Measurements from ENCODE around the gene HSPB9.
A peak's percentile ranks its signal among the peaks of the same experiment; 100 is the strongest.
"Not testable (repeated sequence)": the region's sequence is repeated elsewhere in the genome, so short reads cannot be mapped to it uniquely, and the experiment has no call there.

Gene HSPB9

DNA sequence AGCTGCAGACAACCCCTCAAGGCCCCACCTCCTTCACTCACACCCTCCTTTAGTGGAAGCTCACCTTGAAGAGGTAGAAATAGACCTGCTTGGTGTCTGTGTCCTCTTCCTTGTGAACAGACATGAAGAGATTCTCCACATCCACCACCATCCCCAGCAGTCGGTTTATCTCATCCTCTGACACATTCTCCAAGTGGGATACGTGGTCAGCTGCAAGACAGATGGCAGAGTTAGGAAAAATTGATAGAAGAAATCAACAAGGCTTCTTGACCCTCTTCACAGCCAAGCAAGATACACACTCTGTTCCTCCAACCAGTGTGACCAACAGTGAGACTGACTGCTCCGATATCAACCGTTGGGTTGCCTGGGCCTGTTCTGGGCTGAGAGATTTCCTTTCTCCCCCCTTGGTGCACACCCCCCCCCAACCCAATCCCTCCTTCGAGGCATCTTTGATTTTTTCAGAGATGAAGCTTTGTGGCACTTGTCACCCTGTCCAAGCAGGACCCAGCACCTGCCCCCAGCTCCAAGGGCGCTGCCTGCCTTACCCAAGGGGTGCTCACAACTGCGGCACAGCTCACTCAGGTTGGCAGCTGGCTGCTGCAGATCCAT lies 2.3 kb upstream of the HSPB9 start:
- no peak for DNase-seq

DNA sequence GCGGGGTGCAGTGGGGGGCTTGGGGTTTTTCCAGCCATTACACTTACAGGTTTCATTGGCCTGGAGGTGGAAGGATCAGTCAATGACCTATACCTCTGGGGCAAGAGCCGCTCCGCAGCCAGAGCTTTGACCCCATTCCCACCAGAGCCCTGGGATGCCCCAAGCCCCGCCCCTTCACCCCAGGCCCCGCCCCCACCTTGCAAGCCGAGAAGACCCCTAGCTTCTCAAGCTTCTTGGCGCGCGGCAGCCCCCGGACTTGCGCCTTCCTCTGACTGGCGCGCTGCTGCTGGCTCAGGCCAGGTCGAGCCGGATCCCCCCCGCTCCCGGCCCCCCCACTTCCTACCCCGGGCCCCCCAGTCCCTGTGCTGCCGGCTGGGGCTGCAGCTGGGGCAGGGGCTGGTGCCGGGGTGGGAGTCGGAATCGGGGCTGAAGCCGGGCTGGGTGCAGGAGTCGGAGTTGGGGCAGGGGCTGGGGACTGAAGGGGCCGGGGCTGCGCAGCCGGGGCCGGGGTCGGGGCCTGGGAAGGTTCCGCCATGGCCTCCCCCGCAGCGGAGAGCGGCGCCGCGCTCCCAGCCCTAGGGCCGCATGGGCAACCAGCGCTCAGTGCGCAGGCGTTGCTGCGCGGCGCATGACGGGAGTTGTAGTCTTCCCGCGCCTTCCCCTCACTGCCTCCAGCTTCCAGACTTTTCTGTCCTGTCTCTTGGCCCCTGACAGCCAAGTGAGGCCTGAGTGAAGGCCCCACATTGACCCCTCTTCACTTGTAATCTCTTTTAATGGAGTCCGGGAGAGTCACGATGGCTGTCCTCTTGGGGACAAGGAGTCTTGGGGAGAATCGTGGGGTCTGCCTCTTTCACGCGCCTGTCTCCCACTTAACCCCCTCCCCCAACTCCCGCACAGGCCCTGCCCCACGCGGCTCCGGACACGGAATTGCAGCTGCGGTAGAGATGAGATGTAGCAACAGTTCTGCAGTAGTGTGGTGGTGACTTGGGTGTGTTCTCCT lies 1.5 kb upstream of the HSPB9 start, which contains the start of gene KAT2A:
KAT2A (minus strand) TSS at position 598 of the 1,000 bp plus-strand sequence; CDS start at position 535, 63 bp downstream.
- DNase-seq = peak; percentile 64

DNA sequence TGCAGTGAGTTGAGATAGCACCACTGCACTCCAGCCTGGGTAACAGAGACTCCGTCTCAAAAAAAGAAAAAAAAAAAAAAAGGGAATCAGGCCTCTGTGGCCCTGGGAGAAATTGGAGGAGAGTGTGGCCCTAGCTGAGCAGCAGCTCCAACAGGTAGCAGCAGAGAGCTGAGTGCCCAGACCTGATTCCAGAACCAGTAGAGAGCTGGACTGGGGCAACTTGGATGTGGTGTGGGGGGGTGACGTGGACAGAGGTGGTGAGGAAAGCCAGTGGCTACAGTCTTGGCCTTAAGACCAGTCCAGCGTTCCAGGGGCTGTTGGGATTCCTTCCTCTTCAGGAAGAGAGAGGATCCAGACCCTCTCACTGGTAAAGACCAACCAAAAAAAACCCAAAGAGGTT lies 1.7 kb downstream of the HSPB9 start:
- DNase-seq = no peak

DNA sequence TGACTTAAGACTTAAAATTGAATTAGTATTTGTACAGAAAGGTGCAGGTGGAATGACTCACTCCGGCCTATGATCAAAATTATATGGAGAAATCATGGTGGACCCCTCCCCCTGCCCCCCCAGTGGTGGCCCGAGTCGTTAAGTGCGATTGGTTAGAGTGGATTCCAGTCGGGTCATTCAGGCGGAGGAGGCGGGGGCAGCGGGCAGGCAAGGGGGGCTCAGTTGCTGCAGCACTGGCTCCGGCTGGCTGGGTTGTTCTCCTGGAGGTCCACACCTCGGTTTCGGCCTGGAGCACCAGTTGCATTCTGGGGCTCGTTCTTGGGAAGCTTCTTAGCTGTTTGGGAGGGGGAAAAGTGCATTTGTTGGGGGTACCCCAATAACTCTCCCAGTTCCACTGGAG lies 3.0 kb downstream of the HSPB9 start:
- no peak for DNase-seq

DNA sequence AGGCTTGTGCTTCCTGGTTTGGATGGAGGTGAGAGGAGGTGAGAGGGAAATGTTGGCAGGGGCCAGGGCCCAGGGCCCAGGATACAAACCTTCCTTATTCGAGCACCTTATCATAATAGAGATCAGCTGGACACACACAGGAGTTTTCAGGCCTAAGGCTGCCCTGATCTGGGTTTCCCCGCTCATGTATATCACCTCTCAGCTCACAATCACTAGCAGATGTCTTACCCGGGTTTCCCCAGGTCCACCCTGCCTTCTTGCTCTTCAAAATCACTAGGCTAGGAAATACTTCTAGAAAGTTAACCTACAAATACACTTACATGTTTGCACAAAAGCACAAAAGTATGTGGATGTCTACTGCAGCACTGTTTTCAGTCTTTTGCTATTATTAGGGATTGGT lies 4.2 kb downstream of the HSPB9 start:
- no peak for DNase-seq

DNA sequence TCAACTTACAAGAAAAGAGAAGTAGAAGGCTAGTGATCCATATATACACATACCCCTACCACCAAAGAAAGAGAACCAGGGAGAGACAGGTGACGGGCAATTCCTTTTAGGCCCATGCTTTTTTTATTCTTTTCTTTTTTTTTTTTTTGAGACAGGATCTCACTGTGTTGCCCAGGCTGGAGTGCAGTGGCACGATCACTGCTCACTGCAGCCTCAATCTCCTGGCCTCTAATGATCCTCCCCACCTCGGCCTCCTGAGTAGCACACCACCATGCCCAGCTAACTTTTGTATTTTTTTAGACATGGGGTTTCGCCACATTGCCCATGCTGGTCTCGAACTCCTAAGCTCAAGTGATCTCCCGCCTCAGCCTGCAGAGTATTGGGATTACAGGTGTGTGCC lies 4.8 kb downstream of the HSPB9 start:
- DNase-seq = no peak

DNA sequence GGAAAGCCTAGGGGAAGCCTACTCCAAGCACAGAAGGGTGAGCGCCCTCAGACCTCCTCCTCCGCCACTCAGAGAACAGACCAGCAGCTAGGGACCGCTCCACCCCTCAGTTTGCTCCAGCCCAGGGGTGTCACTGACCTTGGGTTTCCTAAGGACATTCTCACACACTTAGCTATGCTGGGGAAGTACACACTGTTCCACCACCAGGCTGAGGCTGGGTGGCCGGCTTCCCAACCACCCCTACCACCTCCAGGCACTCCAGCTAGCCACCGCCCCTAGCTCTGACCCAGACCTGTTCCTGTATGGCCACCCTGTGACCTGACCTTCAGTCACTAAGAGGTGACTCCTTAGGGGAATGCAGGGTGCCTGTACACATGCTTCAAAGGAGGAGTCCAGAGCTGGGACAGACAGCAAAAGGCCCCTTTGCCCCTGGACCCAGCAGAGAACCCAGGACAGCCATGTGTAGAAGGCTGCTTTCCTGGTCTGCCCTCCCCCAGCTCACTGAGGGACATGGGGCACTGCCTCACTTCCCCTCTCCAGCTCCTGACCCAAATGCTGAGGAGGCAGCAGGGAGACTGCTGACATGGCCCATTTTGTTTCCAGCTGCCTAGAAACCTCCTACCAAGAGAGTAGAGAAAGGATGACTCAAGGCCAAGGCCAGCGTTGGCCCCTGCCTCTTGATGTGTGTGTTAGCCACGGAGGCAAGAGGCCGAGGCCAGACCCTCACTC lies 6.7 kb downstream of the HSPB9 start:
- DNase-seq = no peak

DNA sequence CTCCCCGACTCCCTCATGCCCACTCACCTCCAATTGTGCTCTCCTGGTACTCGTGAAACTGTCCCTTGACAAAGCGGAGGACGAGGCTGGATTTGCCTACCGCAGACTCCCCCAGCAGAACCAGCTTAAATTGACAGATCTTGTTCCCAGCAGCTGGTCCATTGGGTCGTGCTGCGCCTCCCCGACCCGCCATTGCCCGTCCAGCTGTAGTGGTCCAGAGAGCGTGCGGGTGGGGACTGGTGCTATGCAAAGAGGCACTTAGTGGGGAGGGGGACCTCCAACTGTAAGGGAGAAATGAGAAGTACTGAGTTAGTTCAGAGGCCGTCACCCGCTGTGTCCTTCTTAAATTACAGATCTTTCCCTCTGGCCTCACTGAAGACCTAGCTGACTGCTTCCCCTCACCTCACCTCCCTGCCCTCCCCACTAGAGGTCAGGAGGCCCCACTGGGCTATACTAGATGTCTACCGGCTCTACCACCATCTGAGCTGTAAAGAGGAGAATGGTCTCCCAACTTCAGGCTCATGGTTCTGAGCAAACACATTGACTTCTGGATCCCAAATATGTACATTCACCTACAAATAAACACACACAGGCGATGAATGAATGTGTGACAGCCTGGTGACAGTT lies 7.8 kb downstream of the HSPB9 start:
- DNase-seq = no peak

DNA sequence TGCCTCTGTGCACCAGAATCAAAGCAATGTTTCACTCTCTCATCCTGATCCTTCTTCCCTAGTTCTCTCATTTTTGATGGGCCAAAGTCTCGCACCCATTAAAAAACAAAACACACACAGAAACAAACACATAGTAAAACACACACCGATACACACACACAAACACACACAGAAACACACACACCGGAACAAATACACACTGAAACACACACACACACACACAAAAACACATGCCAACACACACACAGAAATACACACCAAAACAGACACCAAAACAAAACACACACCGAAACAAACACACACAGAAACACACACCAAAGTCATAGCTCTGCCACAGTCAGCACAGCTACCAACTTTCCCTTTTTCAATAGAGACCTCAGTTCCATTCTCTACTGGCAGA lies 8.6 kb downstream of the HSPB9 start:
- no peak for DNase-seq

DNA sequence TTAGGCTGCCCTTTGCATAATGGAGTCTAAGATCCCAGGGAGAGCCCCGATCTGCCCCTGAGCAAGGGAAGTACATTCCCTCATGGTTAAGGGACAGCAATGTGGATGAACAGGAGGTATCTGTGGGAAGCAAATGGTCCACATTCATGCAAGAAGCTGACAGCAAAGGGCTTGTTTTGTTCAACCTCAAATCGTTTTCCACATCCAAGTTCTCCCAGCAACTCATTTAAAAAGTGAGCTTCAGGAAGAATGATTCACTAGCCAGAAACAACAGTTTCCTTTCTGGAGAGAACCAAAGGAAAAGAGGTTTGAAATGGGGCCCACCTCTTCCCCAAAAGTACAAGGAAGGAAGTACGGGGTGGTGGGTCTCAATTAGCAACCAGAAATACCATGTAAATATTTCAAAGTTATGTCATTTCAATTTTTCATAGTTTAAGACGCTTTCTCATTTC lies 9.4 kb downstream of the HSPB9 start:
- no peak for DNase-seq

DNA sequence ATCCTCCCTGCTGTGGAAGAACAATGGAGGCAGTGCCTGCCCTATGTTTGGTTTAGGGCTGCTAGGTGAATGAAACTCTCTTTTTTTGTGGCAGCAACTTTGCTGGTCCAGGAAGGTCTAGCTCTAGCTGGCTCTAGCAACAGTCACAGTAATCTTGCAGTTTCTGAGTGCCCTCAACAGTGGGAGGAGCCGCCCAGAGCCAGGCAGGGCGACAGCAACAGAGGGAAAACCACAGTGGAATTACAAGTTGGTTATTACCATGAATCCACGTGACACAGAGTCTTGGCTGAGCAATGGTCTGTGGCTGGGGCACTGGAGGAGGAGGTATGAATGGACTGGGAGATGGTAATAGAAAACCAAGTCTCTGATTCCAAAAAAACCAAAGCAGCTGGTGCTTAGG lies 10.3 kb downstream of the HSPB9 start:
- peak; percentile 71 for DNase-seq

DNA sequence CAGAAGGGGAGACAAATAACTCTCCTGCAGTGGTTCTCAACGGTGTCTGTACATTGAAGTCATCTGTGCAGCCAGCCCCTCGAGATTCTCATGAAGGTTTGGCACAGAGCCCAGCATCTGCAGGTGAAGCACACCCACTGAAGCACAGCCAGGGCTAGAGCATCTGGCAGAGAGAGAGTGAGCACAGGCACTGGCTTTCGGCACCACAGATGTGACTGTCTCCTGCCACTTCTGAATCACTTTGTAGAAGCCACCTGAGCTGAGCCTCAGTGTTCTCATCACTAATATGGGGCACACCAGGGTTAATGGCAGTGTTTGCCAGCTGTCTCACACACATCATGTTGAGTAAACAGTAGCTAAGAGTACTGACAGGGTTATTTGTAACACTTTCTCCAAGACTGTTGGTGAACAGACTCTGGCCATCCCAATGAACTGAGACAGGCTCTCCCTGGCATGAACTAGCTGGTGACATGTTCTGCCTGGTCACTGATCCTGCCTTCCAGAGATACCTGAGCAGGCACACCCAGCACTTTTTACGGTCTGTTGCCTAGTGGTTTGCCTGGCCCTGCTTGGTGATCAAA lies 10.9 kb downstream of the HSPB9 start:
- peak; percentile 94 for DNase-seq

DNA sequence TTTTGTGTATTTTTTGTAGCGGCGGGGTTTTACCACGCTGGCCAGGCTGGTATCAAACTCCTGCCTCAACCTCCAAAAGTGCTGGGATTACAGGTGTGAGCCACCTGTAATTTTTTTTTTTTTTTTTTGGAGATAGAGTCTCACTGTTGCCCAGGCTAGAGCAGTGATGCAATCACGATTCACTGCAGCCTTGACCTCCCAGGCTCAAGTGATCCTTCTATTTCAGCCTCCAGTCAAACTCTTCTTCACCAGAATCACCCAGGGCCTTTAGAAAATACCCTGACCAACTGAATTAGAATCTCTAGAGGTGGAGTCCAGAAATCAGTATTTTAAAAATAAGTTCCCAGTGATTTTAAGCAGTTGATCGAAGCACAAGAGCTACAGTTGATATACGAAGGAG lies 12.5 kb downstream of the HSPB9 start:
- no peak for DNase-seq

DNA sequence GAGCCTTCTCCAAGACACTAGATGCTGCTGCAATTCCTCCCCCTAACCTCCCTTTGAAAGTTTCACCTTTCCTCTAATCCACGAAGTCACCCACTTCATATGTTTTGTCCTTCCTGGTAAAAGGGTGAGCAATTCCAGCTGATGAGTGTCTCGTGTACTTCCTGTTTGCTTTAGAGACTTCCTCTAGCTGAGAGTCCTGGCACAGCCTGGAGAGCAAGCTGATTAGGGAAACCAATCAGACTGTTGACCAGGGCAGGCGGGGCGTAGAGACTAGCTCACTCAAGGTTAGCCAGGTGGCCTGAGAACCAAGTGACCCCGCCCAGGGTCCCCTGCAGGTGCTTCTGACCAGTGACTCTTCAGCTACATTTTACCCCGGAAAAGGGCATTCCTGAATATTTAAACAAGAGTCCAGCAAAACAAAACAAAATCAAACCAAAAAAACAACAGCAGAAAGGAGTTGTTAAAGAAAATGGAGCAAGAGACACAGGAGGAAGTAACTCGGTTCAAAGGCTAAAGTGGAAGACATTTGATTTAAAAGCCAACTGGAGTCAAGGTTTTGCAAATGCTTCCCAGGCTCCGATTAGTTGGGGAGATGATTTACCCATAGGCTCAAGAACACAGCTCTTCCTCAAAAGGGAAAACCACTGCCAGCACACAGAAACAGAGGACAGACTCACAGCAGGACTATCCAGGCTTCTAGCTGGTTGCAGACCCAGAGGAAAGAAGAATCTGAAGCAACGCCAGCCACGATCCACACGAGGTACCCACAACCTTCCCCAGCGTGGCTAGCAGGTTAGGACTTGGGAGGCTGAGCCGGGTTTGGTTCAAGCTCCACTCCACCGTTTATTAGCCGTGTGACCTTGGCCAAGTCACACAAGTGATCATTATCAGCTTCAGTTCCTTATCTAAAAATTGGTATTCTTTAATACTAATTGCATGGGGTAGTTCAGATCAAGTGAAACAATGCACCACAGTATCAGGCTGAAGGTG lies 13.4 kb downstream of the HSPB9 start:
- DNase-seq = no peak

DNA sequence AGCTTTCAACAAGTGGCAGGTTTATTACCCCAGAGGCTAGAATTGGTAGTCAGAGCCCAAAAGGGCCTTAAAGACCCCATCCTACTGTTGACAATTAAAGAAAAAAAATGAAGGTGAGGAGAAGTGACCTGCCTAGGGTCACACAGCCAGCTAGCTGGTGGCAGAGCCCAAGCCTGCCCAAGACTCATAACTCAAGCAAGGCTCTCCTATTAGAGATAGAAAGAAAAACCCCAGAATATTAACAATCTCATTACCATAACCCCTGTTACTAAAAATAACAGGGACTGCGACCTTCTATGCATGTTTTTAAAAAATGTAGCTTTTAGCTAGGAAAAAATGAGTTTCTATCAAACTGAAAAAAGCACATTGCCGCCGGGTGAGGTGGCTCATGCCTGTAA lies 14.0 kb downstream of the HSPB9 start:
- no peak for DNase-seq

DNA sequence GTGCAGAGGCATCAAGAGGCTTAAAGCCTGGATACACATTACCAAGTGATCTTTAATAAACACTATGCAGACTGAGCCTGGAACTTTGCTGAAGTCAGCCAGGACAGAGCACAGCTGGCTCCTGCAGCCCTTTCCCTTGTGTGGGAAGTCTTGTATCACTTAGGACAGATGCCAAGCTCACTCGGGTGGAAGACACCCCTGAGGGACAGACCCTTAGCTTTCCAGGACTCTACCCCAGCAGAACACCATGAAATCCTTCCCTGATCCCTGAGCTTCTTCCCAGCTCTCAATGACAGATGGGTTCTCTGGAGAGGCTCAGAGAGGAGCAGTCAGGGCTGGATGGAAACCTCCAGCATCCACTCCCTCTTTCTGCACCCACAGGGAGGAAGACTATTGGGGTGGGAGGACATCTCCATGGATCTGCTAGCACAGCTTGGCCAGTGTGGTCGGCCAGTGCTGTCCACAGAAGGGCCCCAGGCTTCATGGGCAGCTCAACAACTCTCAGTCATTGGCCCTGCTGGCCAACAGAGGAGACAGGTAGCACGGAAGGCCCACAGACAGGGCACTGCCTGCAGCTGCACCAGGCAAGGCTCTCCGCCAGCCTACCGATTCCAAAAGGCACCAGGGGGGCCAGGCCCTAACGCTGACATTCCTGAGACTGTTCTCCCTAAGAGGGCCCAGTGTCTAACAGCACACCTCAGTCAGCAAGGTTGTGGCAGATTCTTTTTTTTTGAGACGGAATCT lies 16.3 kb downstream of the HSPB9 start:
- DNase-seq = no peak

DNA sequence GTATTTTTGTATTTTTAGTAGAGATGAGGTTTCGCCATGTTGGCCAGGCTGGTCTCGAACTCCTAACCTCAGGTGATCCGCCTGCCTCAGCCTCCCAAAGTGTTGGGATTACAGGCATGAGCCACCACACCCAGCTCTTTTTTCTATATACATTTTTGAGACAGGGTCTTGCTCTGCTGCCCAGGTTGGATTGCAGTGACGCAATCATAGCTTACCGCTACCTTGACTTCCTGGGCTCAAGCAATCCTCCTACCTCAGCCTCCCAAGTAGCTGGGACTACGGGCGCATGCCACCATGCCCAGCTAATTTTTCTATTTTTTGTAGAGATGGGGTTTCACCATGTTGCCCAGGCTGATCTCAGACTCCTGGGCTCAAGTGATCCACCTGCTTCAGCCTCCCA lies 18.1 kb downstream of the HSPB9 start:
- DNase-seq = not testable (repeated sequence)

DNA sequence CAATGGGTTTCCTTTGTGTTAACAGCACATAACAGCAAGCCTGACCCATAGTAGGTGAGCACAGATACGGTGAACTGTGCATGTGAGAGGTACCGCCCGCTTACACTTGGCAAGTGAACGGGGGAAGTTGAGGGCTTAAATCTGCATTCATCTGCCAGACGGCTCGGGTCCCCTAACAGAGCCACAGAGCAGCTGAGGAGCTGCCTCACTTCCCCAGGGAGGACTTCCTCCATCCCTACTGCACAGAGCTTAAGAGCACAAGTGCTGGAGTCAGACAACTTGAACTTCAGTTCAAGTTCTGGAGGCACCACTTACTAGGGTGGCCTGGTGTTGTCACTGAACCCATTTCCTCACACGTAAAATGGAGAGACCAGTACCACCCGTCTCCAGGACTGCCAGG lies 18.8 kb downstream of the HSPB9 start:
- DNase-seq = no peak

DNA sequence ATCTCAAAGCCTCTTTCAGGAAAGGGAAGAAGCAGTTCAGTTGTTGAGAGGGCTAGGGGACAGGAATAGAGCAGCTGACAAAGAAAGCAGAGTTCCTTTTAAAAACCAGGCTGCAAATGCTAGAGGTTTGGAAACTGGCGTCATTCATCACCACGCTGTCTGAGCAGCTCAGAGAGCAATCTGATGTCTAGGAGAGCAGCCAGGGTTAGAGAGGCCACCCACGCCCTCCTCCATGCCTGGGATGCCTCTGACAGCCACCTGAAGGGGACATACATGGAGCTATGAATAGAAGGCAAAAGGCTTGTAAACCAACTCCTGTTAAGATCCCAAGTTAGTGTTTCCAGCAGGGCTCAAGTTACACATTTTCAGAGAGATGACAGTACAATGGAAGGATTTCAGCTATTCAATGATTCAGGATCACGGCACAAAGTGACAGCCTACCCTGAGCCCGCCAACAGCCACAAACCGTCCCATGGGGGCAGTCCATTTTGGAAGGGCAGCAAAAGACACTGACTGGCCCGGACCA lies 19.8 kb downstream of the HSPB9 start:
- DNase-seq = no peak

DNA sequence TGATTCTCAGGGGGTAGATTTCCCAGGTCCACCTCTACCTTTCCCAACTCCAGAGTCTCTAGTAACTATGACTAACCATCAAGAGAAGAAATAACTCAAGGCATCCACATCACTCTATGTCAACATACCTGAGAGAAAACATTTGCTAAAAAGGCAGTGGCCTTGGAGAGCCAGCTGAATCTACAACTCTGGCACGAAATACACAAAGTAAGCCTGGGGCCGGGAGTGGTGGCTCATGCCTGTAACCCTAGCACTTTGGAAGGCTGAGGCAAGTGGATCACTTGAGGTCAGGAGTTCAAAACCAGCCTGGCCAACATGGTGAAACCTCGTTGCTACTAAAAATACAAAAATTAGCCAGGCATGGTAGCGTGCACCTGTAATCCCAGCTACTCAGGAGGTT lies 20.5 kb downstream of the HSPB9 start:
- DNase-seq = not testable (repeated sequence)

All from NCI-H1105 treated with DMSO at 0.1 percent for 48 hours (cell line).